Brain microvascular endothelial cell (primary cell): ENCODE measurements around the gene CLEC16A.

ENCODE experiments used
- DNase-seq: peaks from one replicate; pipeline ENCODE4 v3.0.0-alpha.2; 2020
- H3K27ac ChIP-seq: fragments of 250-450 bp; sonication (Bioruptor Pico); 2 replicates; pipeline ENCODE4 v1.5.1; 2020; ENCODE audit warnings: mild to moderate bottlenecking, moderate library complexity
- H3K27me3 ChIP-seq: fragments of 250-450 bp; sonication (Bioruptor Pico); replicated peaks from 2 replicates; pipeline ENCODE4 v1.5.1; 2020; ENCODE audit warnings: mild to moderate bottlenecking
- H3K36me3 ChIP-seq: fragments of 250-450 bp; sonication (Bioruptor Pico); replicated peaks from 2 replicates; pipeline ENCODE4 v1.5.1; 2020; ENCODE audit warnings: mild to moderate bottlenecking
- H3K4me3 ChIP-seq: 2 replicates; pipeline ENCODE4 v1.5.1; 2011; ENCODE audit warnings: low read depth, mild to moderate bottlenecking, control low read depth, low read length, moderate library complexity
- in situ Hi-C: cut with HindIII; loops from 2 replicates; pipeline ENCODE4 v1.10.0; 2017; ENCODE audit warnings: low sequenced_read_pairs, low pct_ligation_motif_present
- TF ChIP-seq, protein P1 (sequence below): IDR thresholded peaks from 2 replicates; pipeline ENCODE4 v1.5.1; 2011; ENCODE audit warnings: low read depth, mild to moderate bottlenecking, moderate library complexity, low read length, control low read depth, inconsistent platforms; ENCODE audit errors: missing control alignments

The CLEC16A gene

DNA sequence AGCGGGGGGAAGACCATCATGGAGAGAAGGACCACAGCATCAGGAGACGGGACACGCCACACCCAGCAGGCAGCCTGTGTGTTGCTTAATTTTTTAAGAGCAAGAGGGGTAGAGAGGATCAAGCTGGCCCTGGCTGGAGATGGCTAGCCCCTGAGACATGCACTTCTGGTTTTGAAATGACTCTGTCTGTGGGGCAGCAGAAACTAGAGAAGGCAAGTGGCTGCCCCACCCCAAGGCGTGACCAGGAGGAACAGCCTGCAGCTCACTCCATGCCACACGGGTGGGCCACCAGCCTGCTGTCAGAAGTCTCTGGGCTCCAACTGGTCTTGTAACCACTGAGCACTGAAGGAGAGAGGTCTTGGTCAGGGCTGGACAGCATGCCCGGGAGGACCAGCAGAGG, 236.1 kb downstream of the CLEC16A start:
- no peak for DNase-seq
- no peak overlapping the region for H3K4me3 ChIP-seq
- no peaks in the 10 kb centered on the region for H3K27me3 ChIP-seq
- TF ChIP-seq, protein P1, sequence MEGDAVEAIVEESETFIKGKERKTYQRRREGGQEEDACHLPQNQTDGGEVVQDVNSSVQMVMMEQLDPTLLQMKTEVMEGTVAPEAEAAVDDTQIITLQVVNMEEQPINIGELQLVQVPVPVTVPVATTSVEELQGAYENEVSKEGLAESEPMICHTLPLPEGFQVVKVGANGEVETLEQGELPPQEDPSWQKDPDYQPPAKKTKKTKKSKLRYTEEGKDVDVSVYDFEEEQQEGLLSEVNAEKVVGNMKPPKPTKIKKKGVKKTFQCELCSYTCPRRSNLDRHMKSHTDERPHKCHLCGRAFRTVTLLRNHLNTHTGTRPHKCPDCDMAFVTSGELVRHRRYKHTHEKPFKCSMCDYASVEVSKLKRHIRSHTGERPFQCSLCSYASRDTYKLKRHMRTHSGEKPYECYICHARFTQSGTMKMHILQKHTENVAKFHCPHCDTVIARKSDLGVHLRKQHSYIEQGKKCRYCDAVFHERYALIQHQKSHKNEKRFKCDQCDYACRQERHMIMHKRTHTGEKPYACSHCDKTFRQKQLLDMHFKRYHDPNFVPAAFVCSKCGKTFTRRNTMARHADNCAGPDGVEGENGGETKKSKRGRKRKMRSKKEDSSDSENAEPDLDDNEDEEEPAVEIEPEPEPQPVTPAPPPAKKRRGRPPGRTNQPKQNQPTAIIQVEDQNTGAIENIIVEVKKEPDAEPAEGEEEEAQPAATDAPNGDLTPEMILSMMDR, result no peak
- in situ Hi-C loops, result no loop called here
- no peak overlapping the region for H3K27ac ChIP-seq
- H3K36me3 ChIP-seq, result no peaks in the 10 kb centered on the region

DNA sequence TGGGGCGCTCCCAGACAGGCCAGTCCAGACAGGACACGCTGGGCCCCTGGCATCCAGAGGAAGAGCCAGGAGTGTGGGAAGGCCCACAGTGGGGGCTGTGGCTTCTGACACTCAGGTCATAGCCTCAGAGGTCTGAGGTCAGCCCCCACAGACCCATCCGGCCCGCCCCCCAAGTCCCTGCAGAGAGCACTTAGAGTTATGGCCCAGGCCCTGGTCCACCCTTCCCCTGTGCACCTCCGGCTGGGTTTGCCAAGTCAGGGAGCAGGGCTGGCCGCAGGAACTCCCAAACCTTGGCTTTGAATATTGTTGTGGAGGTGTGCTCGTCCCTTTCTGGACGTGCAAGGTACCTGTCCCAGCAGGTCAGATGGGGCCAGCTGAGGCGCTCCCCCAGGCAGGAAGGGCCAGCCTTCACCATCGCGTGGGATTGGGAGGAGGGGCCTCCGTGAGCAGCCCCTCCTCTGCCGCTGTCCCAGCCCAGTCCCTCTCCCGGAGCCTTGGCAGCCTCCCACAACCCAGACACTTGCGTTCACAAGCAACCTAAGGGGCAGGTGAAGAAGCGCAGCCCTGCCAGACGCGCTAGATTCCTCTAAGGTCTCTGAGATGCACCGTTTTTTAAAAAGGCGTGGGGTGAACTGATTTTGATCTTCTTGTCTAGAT, 237.0 kb downstream of the CLEC16A start:
- no peaks in the 10 kb centered on the region for H3K27me3 ChIP-seq
- no peak overlapping the region for H3K27ac ChIP-seq
- in situ Hi-C loops, result no loop called here
- TF ChIP-seq, protein P1, result no peak
- H3K4me3 ChIP-seq, result no peak overlapping the region
- no peaks in the 10 kb centered on the region for H3K36me3 ChIP-seq
- no peak for DNase-seq

DNA sequence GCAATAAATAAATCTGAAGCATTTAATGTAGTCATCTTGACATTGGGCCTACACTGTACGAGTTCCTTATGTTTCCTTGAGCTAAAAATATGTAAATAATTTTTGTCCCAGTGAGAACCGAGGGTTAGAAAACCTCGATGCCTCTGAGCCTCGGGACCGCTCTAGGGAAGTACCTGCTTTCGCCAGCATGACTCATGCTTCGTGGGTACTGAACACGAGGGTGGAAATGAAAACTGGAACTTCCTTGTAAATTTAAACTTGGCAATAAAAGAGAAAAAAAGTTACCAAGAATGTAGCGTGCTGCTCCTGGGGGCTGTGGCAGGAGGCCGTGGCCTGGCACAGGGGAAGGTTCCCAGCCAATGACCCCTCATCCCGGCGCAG, 237.5 kb downstream of the CLEC16A start:
- TF ChIP-seq, protein P1, result no peak
- Histone ChIP-seq H3K36me3 (no peaks in the 10 kb centered on the region), H3K4me3 (no peak overlapping the region), H3K27ac (no peak overlapping the region), H3K27me3 (no peaks in the 10 kb centered on the region)
- DNase-seq, result no peak
- in situ Hi-C loops, result no loop called here

DNA sequence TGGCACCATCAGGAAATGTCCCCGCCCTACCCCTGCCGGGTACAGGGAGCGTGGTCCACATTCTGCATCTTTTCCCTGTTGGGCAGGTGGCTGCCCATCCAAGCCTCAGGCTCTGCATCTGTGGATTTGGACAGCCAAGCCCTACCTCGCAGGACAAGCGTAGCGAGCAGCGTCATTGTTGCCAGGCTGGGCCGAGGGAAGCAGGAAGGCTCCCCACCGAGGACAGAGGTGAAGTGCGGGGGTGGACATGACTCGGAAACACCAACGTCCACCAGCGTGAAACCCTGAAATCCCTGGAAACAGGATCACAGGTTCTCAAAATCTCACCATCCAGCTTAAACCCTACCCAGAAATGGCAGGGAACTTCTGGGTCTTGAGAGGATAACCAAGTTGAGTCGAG, 238.0 kb downstream of the CLEC16A start:
- Histone ChIP-seq H3K27ac (no peak overlapping the region), H3K4me3 (no peak overlapping the region), H3K36me3 (no peaks in the 10 kb centered on the region), H3K27me3 (no peaks in the 10 kb centered on the region)
- TF ChIP-seq, protein P1, result no peak
- in situ Hi-C loops, result no loop called here
- no peak for DNase-seq

DNA sequence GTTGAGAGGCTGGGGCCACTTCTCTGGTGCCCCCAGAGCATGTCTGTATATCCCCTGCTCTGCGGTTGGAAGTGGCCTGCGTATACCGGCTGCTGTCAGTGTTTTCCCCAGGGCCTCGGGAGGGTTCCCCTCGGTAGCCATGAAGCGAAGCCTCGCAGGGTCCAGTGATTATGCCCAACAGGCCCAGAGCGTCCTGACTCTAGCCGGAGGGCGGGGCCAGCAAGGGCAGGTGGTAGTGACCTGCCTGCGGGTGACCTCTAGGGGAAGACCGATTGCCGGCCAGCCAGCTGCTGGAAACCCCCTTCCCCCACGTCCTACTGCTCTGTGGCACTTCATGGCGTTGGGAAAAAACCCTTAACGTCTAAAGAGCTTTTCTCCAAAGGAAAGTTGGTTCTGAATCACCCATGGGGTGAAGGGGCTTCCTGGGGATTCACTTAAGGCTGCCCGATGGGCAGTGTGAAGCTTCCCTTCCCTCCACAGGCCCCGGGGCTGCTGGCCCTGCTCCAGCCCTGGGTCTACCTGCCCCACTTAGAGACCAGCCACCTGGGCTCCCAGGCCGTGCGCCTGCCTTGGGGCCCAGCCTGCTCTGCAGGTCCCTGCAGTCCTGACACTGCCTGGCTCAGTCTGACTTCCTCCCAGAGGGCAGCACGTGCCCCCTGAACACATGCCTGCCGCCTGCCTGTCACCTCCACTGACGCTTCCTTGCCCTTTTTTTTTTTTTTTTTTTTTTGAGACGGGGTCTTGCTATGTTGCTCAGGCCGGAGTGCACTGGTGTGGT, 238.9 kb downstream of the CLEC16A start:
- Histone ChIP-seq H3K27ac (no peak overlapping the region), H3K27me3 (no peaks in the 10 kb centered on the region), H3K4me3 (no peak overlapping the region), H3K36me3 (no peaks in the 10 kb centered on the region)
- no peak for DNase-seq
- in situ Hi-C loops, result no loop called here
- TF ChIP-seq, protein P1, result no peak
